D721Med (cell line): ENCODE data around the gene PCSK5.

Source experiments
- DNase-seq: peaks from one replicate; pipeline ENCODE4 v3.0.0; 2011; ENCODE audit warnings: low spot score; ENCODE audit not compliant: insufficient read length
- FAIRE-seq: peaks from 2 replicates; lab custom pipeline; 2011; peaks lifted over from hg19 to GRCh38; lab: Jason Lieb, UNC
- CTCF ChIP-seq: IDR thresholded peaks from 2 replicates; pipeline ENCODE4 v1.5.1; 2012; ENCODE audit warnings: mild to moderate bottlenecking, control low read depth; ENCODE audit not compliant: insufficient read depth; ENCODE audit errors: missing control alignments

PCSK5 gene

GRCh38 chr9:76246680-76247079 is 356.2 kb downstream of the PCSK5 start:
- no peak for TF ChIP-seq CTCF
- FAIRE-seq = no peak
- no peak for DNase-seq

- no peak for FAIRE-seq
- no peak for DNase-seq
- TF ChIP-seq CTCF = no peak
Measured at GRCh38 chr9:76247426-76247825, 357.0 kb downstream of the PCSK5 start.

- no peak for FAIRE-seq
- DNase-seq = no peak
- no peak for TF ChIP-seq CTCF
Measured at GRCh38 chr9:76249309-76249708, 358.8 kb downstream of the PCSK5 start.

- TF ChIP-seq CTCF = no peak
- FAIRE-seq (no peak), DNase-seq (no peak)
Measured at GRCh38 chr9:76255781-76256455, 365.4 kb downstream of the PCSK5 start.

GRCh38 chr9:76257311-76257710 is 366.8 kb downstream of the PCSK5 start:
- no peak for TF ChIP-seq CTCF
- FAIRE-seq (no peak), DNase-seq (no peak)

GRCh38 chr9:76266649-76267283 is 376.3 kb downstream of the PCSK5 start:
- no peak for DNase-seq
- TF ChIP-seq CTCF = no peak
- FAIRE-seq = no peak

- TF ChIP-seq CTCF = no peak
- no peak for FAIRE-seq
Measured at GRCh38 chr9:76267284-76267652, 376.8 kb downstream of the PCSK5 start.

More at GRCh38 chr9:76267284-76267652, 376.8 kb downstream of the PCSK5 start:
- no peak for DNase-seq
